8988T (cell line): ENCODE results near the gene DCC.

Experiments used
- DNase-seq: peaks from one replicate; pipeline ENCODE4 v3.0.0; 2011

The DCC gene

GRCh38 chr18:53543711-53544110, 1203.7 kb downstream of the DCC start:
- DNase-seq: no peak

GRCh38 chr18:53544917-53545316, 1204.9 kb downstream of the DCC start:
- no peak for DNase-seq

GRCh38 chr18:53551868-53552426, 1212.0 kb downstream of the DCC start:
- DNase-seq: no peak

- DNase-seq: no peak
Observed at GRCh38 chr18:53553030-53553429, 1213.0 kb downstream of the DCC start.

- DNase-seq: no peak
Observed at GRCh38 chr18:53556450-53556849, 1216.5 kb downstream of the DCC start.

- DNase-seq: no peak
Observed at GRCh38 chr18:53560546-53560945, 1220.5 kb downstream of the DCC start.

GRCh38 chr18:53566626-53567025, 1226.6 kb downstream of the DCC start:
- DNase-seq: no peak

GRCh38 chr18:53567929-53568574, 1228.1 kb downstream of the DCC start:
- no peak for DNase-seq
